Endothelial cell of umbilical vein (primary cell): ENCODE results near the gene ALG1L2. TPM values are rescaled to one million over a fixed set of nuclear protein-coding genes. Genes with fewer than 3 reads are reported as not detected.
A peak's percentile ranks its signal among the peaks of the same experiment; 100 is the strongest.
"Not testable (repeated sequence)": the region's sequence is repeated elsewhere in the genome, so short reads cannot be mapped to it uniquely, and the experiment has no call there.

ENCODE experiments used
- BruUV-seq: library from RNA; stranded (reverse); fragments of 400-500 nt; replicated peaks from 2 replicates; lab custom pipeline; 2021; lab: Mats Ljungman, UMichigan
- CTCF ChIA-PET: fragments of 300-600, 350-600 bp; sonication (Branson Sonifier 250); formaldehyde crosslinking; loops from one replicate; lab custom pipeline; 2021; ENCODE audit warnings: antibody characterized with exemption, inconsistent platforms; lab: Charles Lee
- POLR2A ChIA-PET: fragments of 300-600, 350-600 bp; sonication (Branson Sonifier 250); formaldehyde crosslinking; loops from one replicate; lab custom pipeline; 2021; ENCODE audit warnings: antibody characterized with exemption, inconsistent platforms; lab: Charles Lee
- DNase-seq: peaks from one replicate; pipeline ENCODE4 v3.0.0-alpha.2; 2011; ENCODE audit warnings: low read depth, low spot score
- FAIRE-seq: peaks from 2 replicates; lab custom pipeline; 2011; peaks lifted over from hg19 to GRCh38; lab: Jason Lieb, UNC
- H2AFZ ChIP-seq: 2 replicates; pipeline ENCODE4 v1.6.0; 2012; ENCODE audit warnings: low read depth, low read length, control low read depth, inconsistent platforms
- H3K27ac ChIP-seq: 2 replicates; pipeline ENCODE4 v1.5.1; 2011; ENCODE audit warnings: low read depth, mild to moderate bottlenecking, control low read depth, low read length, moderate library complexity; ENCODE audit not compliant: insufficient read depth
- H3K27me3 ChIP-seq, 2 experiments: 2 replicates each; pipeline versions ENCODE4 v1.6.0 to v1.6.1; 2011; ENCODE audit warnings: low read length in 2 of 2, mixed read lengths in 1 of 2; ENCODE audit not compliant: control insufficient read depth in 2 of 2, insufficient read depth in 2 of 2
- H3K36me3 ChIP-seq, 2 experiments: 2 replicates in 1 of 2; 3 replicates in 1 of 2; pipeline ENCODE4 v1.5.1; 2011; ENCODE audit warnings: low read length in 2 of 2, mild to moderate bottlenecking in 1 of 2, moderate library complexity in 1 of 2; ENCODE audit not compliant: control insufficient read depth in 2 of 2, insufficient read depth in 2 of 2; ENCODE audit errors: extremely low read depth in 1 of 2
- H3K4me1 ChIP-seq: 3 replicates; pipeline ENCODE4 v1.5.1; 2011; ENCODE audit warnings: mild to moderate bottlenecking, low read length; ENCODE audit not compliant: control insufficient read depth, insufficient read depth; ENCODE audit errors: extremely low read depth
- H3K4me2 ChIP-seq: 2 replicates; pipeline ENCODE4 v1.6.1; 2011; ENCODE audit warnings: low read length, control low read depth, mixed read lengths; ENCODE audit not compliant: insufficient read depth
- H3K4me3 ChIP-seq, 3 experiments: fragments of 200-600 bp in 1 of 3; sonication (generic), shearing (Covaris generic) in 1 of 3; replicated peaks in 1 of 3; 2 replicates each; pipeline ENCODE4 v1.5.1; 2011 to 2016; ENCODE audit warnings: control low read depth in 3 of 3, low read length in 3 of 3, mild to moderate bottlenecking in 2 of 3, inconsistent platforms in 1 of 3, low read depth in 1 of 3, moderate library complexity in 1 of 3; ENCODE audit not compliant: insufficient read depth in 1 of 3
- H3K79me2 ChIP-seq: 2 replicates; pipeline ENCODE4 v1.6.0; 2012; ENCODE audit warnings: low read length, inconsistent platforms; ENCODE audit not compliant: control insufficient read depth, insufficient read depth
- H3K9ac ChIP-seq: replicated peaks from 2 replicates; pipeline ENCODE3; 2011; ENCODE audit warnings: low read length, control low read depth; ENCODE audit not compliant: insufficient read depth; ENCODE audit errors: extremely low read depth
- H3K9me1 ChIP-seq: replicated peaks from 3 replicates; pipeline ENCODE4 v1.6.0; 2011; ENCODE audit warnings: mild to moderate bottlenecking, low read length; ENCODE audit not compliant: control insufficient read depth, insufficient read depth; ENCODE audit errors: extremely low read depth
- H3K9me3 ChIP-seq: replicated peaks from 2 replicates; pipeline ENCODE4 v1.5.1; 2012; ENCODE audit warnings: low read length, inconsistent platforms; ENCODE audit not compliant: control insufficient read depth, insufficient read depth
- H4K20me1 ChIP-seq: replicated peaks from 2 replicates; pipeline ENCODE3; 2011; ENCODE audit warnings: mild to moderate bottlenecking, low read length; ENCODE audit not compliant: control insufficient read depth, insufficient read depth; ENCODE audit errors: extremely low read depth
- FOS ChIP-seq: IDR thresholded peaks from 2 replicates; pipeline ENCODE4 v1.6.1; 2011; ENCODE audit warnings: mild to moderate bottlenecking, low read length, moderate library complexity, borderline replicate concordance; ENCODE audit not compliant: insufficient read depth
- dilution Hi-C: fragments of 300-500 bp; cut with MboI; formaldehyde crosslinking; loops from one replicate; pipeline ENCODE4 v1.15.0; 2019; ENCODE audit warnings: low sequenced_read_pairs; ENCODE audit not compliant: extremely low pct_ligation_motif_present
- intact Hi-C: fragments of 100-400 bp; cut with micrococcal nuclease; formaldehyde crosslinking; loops from one replicate; pipeline ENCODE4 v1.10.0; 2022
- polyA plus RNA-seq, 4 experiments: library from polyadenylated mRNA; depleted of rRNA in 3 of 4; stranded (reverse) in 3 of 4; unstranded in 1 of 4; fragments of >200 nt; gene quantifications; 2 replicates each; pipeline versions ENCODE4 v1.2.1 to v1.2.3, GENCODE V29; 2011 to 2012; ENCODE audit warnings: missing spikeins in 1 of 4
- total RNA-seq: library from RNA; stranded (reverse); gene quantifications from 2 replicates; pipeline ENCODE4 v1.2.3, GENCODE V29; 2021

Gene ALG1L2
- total and polyA plus RNA-seq, 2 donors (not counting 3 experiments of a cell fraction or from before 2014, with no cell fraction given) = not detected

DNA sequence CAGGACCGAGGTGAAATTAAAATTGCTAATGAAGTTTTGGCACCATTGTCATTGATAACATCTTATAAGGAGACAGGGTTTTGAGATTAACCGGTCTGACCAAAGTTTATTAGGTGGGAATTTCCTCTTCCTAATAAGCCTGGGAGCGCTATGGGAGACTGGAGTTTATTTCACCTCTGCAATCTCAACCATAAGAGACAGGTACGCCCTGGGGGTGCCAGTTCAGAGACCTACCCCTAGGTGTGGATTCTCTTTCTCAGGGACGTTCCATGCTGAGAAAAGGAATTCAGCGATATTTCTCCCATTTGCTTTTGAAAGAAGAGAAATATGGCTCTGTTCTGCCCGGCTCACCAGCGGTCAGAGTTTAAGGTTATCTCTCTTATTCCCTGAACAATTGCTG is 57.4 kb downstream of the ALG1L2 start:
- H3K4me2 ChIP-seq, H3K27me3 ChIP-seq, H3K9me1 ChIP-seq, POLR2A ChIA-PET, FAIRE-seq, H4K20me1 ChIP-seq, H3K36me3 ChIP-seq, H3K9me3 ChIP-seq, H3K9ac ChIP-seq, CTCF ChIA-PET, H3K27ac ChIP-seq, dilution Hi-C loops, H3K4me3 ChIP-seq, H2AFZ ChIP-seq, H3K79me2 ChIP-seq, DNase-seq, BruUV-seq, intact Hi-C loops, H3K4me1 ChIP-seq: not testable (repeated sequence)

DNA sequence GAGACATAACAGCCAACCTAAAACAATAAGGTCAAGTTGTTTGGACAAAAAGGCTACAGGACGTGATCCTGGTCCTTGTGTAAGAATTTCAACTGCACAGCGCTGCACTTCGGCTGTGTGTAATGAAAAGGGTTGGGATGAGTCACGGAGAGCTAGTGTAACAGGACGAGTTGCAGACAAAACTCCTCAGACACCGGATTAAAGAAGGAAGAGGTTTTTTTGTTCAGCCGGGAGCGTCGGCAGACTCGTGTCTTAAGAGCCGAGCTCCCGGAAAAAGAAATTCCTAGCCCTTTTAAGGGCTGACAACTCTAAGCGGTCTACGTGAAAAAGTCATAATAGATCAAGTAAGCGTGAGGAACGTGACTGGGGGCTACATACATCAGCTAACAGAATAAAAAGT is 59.1 kb downstream of the ALG1L2 start:
- H3K27me3 ChIP-seq, H3K4me3 ChIP-seq, dilution Hi-C loops, H3K27ac ChIP-seq, H3K36me3 ChIP-seq, BruUV-seq, H3K4me1 ChIP-seq, H3K9ac ChIP-seq, FAIRE-seq, H4K20me1 ChIP-seq, H3K9me3 ChIP-seq, CTCF ChIA-PET, H3K9me1 ChIP-seq, H3K79me2 ChIP-seq, H2AFZ ChIP-seq, POLR2A ChIA-PET: not testable (repeated sequence)
- peak; percentile 42 for TF ChIP-seq FOS
- peak overlapping the region; percentile 17 for H3K4me2 ChIP-seq
- peak; percentile 63 for DNase-seq
- intact Hi-C loops = loop anchor here (10.0 kb wide), 1 partner anchor 394 kb away; no protein-coding TSS in a partner anchor
